ENCODE results near the gene ITCH. TPM values are rescaled to one million over a fixed set of nuclear protein-coding genes. Genes with fewer than 3 reads are reported as not detected.
"Not testable (repeated sequence)": the region's sequence is repeated elsewhere in the genome, so short reads cannot be mapped to it uniquely, and the experiment has no call there.

The ITCH gene
- polyA plus RNA-seq, 4 donors: 40.6 to 54.5 (median 50.3) TPM

- DNase-seq (ENCODE audit: low read depth in 4 of 4, low spot score in 3 of 4): peak in 3 of 4 donors; percentile 36 to 60 (median 48)
Observed at GRCh38 chr20:34375977-34376430, 12.9 kb downstream of the ITCH start.

- no peak for DNase-seq (ENCODE audit: low read depth in 4 of 4, low spot score in 3 of 4)
Observed at GRCh38 chr20:34377072-34377847, 14.2 kb downstream of the ITCH start.

GRCh38 chr20:34382174-34382573, 19.1 kb downstream of the ITCH start:
- no peak for DNase-seq (ENCODE audit: low read depth in 4 of 4, low spot score in 3 of 4)

GRCh38 chr20:34382877-34383455, 19.9 kb downstream of the ITCH start:
- DNase-seq (ENCODE audit: low read depth in 4 of 4, low spot score in 3 of 4): not testable (repeated sequence)

DNA sequence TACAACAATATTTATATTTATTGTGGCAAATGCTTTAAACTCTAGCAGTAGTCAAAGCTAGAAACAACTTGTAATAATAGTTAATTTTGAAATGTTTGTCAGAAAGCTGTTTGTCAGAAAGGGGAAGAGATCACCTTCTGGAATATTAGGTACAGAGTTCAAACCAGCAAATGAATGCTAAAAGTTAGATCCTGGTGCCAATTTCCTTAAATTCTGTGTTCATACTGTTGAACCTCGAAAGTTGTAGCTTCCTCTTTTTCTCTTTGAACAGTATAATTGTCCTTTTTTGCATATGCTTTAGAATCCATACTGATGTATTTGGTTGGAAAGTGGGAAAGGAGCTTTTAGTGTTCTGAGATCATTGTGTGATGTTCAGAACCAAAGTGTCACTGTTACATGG, 22.4 kb downstream of the ITCH start:
- DNase-seq (ENCODE audit: low read depth in 4 of 4, low spot score in 3 of 4): no peak

DNA sequence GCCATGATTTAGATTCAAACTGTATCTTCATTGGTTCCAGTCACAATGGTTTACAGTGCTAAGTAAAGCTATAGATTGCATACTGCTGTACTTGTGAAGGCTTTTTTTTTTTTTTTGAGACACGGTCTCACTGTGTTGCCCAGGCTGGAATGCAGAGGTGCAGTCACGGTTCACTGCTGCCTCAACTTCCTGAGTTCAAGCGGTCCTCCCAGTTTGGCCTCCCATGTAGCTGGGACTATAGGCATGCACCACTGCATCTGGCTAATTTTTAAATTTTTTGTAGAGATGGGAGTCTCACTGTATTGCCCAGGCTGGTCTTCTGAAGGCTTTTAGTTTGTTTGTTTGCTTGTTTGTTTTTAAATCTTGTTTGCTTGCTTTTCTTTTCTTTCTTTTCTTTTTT, 24.9 kb downstream of the ITCH start:
- DNase-seq (ENCODE audit: low read depth in 4 of 4, low spot score in 3 of 4): no peak

DNA sequence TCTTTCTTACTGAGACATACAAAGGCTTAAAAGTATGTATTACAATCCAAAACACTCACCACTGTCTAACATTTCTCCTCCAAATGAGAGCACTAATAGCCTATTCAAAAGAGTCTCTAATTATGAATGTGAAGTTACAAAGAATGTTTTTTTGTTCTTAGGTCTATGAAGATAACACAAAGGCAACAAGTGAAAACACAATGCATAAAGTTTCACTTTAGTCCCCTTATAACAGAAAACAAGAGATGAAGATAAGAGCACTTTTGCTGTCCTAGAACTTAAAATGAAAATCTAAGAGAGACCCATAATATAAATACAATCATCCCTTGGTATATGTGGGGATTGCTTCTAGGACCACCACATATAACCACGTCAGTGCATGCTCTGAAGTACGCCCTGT, 25.6 kb downstream of the ITCH start:
- DNase-seq (ENCODE audit: low read depth in 4 of 4, low spot score in 3 of 4): no peak

DNA sequence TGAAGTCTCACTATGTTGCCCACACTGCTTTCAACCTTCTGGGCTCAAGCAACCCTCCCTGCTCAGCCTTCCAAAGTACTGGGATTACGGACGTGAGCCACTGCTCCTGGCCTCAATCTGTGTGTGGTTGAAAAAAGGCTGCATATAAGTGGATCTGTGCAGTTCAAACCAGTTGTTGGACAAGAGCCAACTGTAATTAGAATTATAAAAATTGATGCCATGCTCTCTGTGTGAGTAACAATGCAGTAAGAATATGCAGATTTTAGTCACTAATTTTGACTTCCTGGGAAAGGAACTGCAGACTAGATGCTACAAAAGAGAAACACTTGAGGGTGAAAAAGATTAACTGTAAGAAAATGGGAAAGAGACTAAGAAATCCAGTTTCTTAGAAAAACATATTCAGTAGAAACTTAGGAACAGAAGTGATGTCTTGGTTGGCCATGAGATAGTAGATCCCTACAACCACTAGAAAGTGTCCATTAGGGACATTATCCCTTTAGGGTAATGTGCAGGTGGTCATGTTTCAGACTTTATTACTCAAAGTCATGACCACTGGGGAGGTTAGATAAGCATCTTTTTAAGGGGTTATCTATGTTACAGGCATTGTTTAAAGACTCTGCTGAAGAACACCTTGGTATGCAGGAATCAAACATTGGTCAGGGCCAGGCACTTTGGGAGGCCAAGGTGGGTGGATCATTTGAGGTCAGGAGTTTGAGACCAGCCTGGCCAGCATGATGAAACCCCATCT, 26.3 kb downstream of the ITCH start:
- no peak for DNase-seq (ENCODE audit: low read depth in 4 of 4, low spot score in 3 of 4)

- DNase-seq (ENCODE audit: low read depth in 4 of 4, low spot score in 3 of 4): no peak
Observed at GRCh38 chr20:34389954-34390555, 27.0 kb downstream of the ITCH start.

- DNase-seq (ENCODE audit: low read depth in 4 of 4, low spot score in 3 of 4): no peak
Observed at GRCh38 chr20:34396408-34396807, 33.3 kb downstream of the ITCH start.

DNA sequence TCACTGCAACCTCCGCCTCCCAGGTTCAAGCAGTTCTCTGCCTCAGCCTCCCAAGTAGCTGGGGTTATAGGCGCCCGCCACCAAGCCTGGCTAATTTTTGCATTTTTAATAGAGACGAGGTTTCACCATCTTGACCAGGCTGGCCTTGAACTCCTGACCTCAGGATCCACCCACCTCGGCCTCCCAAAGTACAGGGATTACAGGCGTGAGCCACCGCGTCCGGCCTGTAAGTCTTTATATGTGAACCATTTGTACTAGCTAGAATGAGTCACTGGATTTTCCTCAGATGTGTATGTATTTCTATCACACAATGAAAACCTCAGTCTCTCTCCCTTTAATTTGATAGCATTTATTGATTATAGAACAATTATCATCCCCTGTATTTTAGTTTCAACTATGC, 34.0 kb downstream of the ITCH start:
- no peak for DNase-seq (ENCODE audit: low read depth in 4 of 4, low spot score in 3 of 4)

GRCh38 chr20:34400776-34401175, 37.7 kb downstream of the ITCH start:
- DNase-seq (ENCODE audit: low read depth in 4 of 4, low spot score in 3 of 4): not testable (repeated sequence)

- no peak for DNase-seq (ENCODE audit: low read depth in 4 of 4, low spot score in 3 of 4)
Observed at GRCh38 chr20:34401741-34402455, 38.8 kb downstream of the ITCH start.

- no peak for DNase-seq (ENCODE audit: low read depth in 4 of 4, low spot score in 3 of 4)
Observed at GRCh38 chr20:34402461-34402860, 39.4 kb downstream of the ITCH start.

DNA sequence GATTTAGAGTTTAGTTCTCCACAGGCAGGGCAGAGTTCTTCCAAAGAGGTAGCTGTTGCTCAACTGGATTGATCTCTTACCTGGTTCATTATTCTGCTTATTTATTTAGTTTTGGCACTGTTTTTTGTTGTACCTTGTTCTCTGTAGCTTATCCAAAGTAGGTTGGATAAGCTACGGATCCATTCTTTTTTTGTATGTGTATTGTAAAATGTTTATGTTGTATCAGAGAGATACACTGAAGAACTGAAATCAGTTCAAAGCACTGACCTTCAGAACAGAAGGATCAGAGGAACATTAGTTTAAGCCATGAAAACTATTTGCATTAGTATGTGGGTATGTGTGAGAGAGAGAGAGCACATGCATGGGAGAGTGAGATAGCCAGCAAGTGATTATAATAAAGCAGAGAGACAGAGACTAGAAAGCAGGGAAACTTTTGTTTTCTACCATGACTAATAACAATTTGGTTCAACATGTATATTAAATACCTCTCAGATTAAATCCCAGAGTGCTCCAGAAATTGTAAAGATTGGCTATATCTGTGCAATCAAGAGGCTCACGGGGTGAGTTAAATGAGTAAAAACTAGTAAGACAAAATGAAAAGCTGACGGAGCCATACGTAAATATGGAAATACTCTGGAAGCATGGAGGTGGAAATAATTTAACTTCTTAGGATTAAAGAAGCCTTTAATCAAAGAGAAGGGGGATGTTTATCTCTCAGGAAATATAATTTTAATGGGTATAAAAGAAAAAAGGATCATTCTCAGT, 40.2 kb downstream of the ITCH start:
- DNase-seq (ENCODE audit: low read depth in 4 of 4, low spot score in 3 of 4): no peak

DNA sequence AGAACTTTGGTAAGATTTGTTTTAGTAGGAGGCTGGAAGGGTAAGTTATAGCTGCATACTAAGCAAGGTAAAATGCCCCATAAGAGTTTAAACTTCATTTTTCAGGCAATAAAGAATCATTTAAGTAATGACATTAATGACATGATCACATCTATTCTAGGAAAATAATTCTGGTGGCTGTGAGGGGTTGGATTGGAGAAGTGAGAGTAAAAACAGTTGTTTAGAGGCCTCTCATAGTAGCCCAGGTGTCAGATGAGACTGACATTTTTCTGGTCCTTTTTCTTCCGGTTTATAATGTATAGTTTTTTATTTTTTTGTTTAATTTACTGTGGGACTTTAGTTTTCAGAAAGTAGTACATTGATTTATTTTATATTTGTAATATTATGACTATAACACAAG, 40.8 kb downstream of the ITCH start:
- DNase-seq (ENCODE audit: low read depth in 4 of 4, low spot score in 3 of 4): no peak

DNA sequence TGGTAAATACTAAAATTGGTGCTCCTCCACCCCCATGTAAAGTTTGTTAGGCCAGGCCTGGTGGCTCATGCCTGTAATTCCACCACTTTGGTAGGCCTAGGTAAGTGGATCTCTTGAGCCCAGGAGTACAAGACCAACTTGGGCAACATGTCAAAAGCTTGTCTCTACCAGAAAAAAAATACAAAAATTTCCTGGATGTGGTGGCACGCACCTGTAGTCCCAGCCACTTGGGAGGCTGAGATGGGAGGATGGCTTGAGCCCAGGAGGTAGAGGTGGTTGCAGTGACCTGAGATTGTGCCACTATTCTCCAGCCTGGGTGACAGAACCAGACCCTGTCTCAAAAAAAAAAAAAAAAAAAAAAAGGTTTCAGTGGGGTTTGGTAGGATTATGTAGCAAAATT, 41.7 kb downstream of the ITCH start:
- no peak for DNase-seq (ENCODE audit: low read depth in 4 of 4, low spot score in 3 of 4)

GRCh38 chr20:34405247-34405651, 42.2 kb downstream of the ITCH start:
- not testable (repeated sequence) for DNase-seq (ENCODE audit: low read depth in 4 of 4, low spot score in 3 of 4)

DNA sequence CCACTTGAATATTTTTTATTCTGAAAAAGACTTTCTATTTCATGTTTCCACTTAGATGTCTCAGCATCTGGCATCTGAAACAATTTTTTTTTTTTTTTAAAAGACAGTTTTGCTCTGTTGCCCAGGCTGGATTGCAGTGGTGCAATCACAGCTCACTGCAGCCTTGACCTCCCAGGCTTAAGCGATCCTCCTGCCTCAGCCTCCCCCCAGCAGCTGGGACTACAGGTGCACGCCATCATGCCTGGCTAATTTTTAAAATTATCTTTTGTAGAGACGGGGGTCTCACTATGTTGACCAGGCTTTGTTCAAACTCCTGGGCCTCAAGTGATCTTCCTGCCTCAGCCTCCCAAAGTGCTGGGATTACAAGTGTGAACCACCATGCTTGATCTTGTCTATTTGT, 42.9 kb downstream of the ITCH start:
- not testable (repeated sequence) for DNase-seq (ENCODE audit: low read depth in 4 of 4, low spot score in 3 of 4)

GRCh38 chr20:34407962-34408474, 44.9 kb downstream of the ITCH start:
- DNase-seq (ENCODE audit: low read depth in 4 of 4, low spot score in 3 of 4): no peak

All from right renal pelvis (tissue), 4 donors.